ENCODE data around the gene BCL2L13. TPM values are rescaled to one million over a fixed set of nuclear protein-coding genes. Genes with fewer than 3 reads are reported as not detected.
"Not testable (repeated sequence)": the region's sequence is repeated elsewhere in the genome, so short reads cannot be mapped to it uniquely, and the experiment has no call there.

The BCL2L13 gene
- total RNA-seq, 2 donors from 2014 or later = 25.1 to 31.4 TPM

GRCh38 chr22:17739196-17739975 is 100.8 kb downstream of the BCL2L13 start:
- H3K4me1 Mint-ChIP-seq = no peaks in the 10 kb centered on the region
- peaks cover 28% of the 10 kb centered on the region for H3K36me3 Mint-ChIP-seq (ENCODE audit: low read depth)
- H3K27me3 Mint-ChIP-seq = no peaks in the 10 kb centered on the region
- no peak overlapping the region for H3K4me3 Mint-ChIP-seq
- H3K9me3 Mint-ChIP-seq = no peaks in the 10 kb centered on the region
- H3K27ac Mint-ChIP-seq = no peak overlapping the region
- no peak for ATAC-seq (replicated peaks)

- Mint-ChIP-seq H3K27me3 (no peaks in the 10 kb centered on the region), H3K27ac (no peak overlapping the region), H3K4me1 (peaks cover 4% of the 10 kb centered on the region), H3K36me3 (ENCODE audit: low read depth) (peaks cover 12% of the 10 kb centered on the region), H3K9me3 (no peaks in the 10 kb centered on the region), H3K4me3 (no peak overlapping the region)
- ATAC-seq (replicated peaks) = no peak
Observed at GRCh38 chr22:17741866-17742526, 103.4 kb downstream of the BCL2L13 start.

- peaks cover 7% of the 10 kb centered on the region for H3K36me3 Mint-ChIP-seq (ENCODE audit: low read depth)
- peaks cover 4% of the 10 kb centered on the region for H3K4me1 Mint-ChIP-seq
- H3K4me3 Mint-ChIP-seq = no peak overlapping the region
- H3K27ac Mint-ChIP-seq = no peak overlapping the region
- ATAC-seq (replicated peaks) = peak; percentile 72
- no peaks in the 10 kb centered on the region for H3K27me3 Mint-ChIP-seq
- no peaks in the 10 kb centered on the region for H3K9me3 Mint-ChIP-seq
Observed at GRCh38 chr22:17742527-17742902, 104.0 kb downstream of the BCL2L13 start.

- Mint-ChIP-seq H3K9me3 (no peaks in the 10 kb centered on the region), H3K36me3 (ENCODE audit: low read depth) (no peaks in the 10 kb centered on the region), H3K27ac (no peak overlapping the region), H3K4me1 (peaks cover 4% of the 10 kb centered on the region), H3K4me3 (no peak overlapping the region), H3K27me3 (no peaks in the 10 kb centered on the region)
- ATAC-seq (replicated peaks) = no peak
Observed at GRCh38 chr22:17743661-17744411, 105.3 kb downstream of the BCL2L13 start.

GRCh38 chr22:17744430-17744829 is 105.9 kb downstream of the BCL2L13 start:
- Mint-ChIP-seq H3K4me3 (no peak overlapping the region), H3K4me1 (peaks cover 4% of the 10 kb centered on the region), H3K27me3 (no peaks in the 10 kb centered on the region), H3K9me3 (no peaks in the 10 kb centered on the region), H3K36me3 (ENCODE audit: low read depth) (no peaks in the 10 kb centered on the region), H3K27ac (no peak overlapping the region)
- ATAC-seq (replicated peaks) = no peak

- H3K4me1 Mint-ChIP-seq = peaks cover 4% of the 10 kb centered on the region
- H3K4me3 Mint-ChIP-seq = no peak overlapping the region
- H3K27me3 Mint-ChIP-seq = no peaks in the 10 kb centered on the region
- ATAC-seq (replicated peaks) = no peak
- peak overlapping the region; percentile 68 for H3K27ac Mint-ChIP-seq
- no peaks in the 10 kb centered on the region for H3K9me3 Mint-ChIP-seq
- no peaks in the 10 kb centered on the region for H3K36me3 Mint-ChIP-seq (ENCODE audit: low read depth)
Observed at GRCh38 chr22:17746916-17747315, 108.4 kb downstream of the BCL2L13 start.

GRCh38 chr22:17748555-17749353 is 110.2 kb downstream of the BCL2L13 start:
- H3K9me3 Mint-ChIP-seq = no peaks in the 10 kb centered on the region
- H3K27ac Mint-ChIP-seq = no peak overlapping the region
- no peak overlapping the region for H3K4me3 Mint-ChIP-seq
- peaks cover 4% of the 10 kb centered on the region for H3K4me1 Mint-ChIP-seq
- H3K27me3 Mint-ChIP-seq = no peaks in the 10 kb centered on the region
- ATAC-seq (replicated peaks) = no peak
- H3K36me3 Mint-ChIP-seq (ENCODE audit: low read depth) = no peaks in the 10 kb centered on the region

- no peak for ATAC-seq (replicated peaks)
- H3K27ac Mint-ChIP-seq = no peak overlapping the region
- peaks cover 4% of the 10 kb centered on the region for H3K4me1 Mint-ChIP-seq
- H3K4me3 Mint-ChIP-seq = no peak overlapping the region
- no peaks in the 10 kb centered on the region for H3K36me3 Mint-ChIP-seq (ENCODE audit: low read depth)
- no peaks in the 10 kb centered on the region for H3K27me3 Mint-ChIP-seq
- H3K9me3 Mint-ChIP-seq = no peaks in the 10 kb centered on the region
Observed at GRCh38 chr22:17749605-17750395, 111.2 kb downstream of the BCL2L13 start.

- Mint-ChIP-seq H3K4me1 (peaks cover under 1% of the 10 kb centered on the region), H3K36me3 (ENCODE audit: low read depth) (no peaks in the 10 kb centered on the region), H3K27ac (no peak overlapping the region), H3K9me3 (no peaks in the 10 kb centered on the region), H3K4me3 (no peak overlapping the region), H3K27me3 (no peaks in the 10 kb centered on the region)
- ATAC-seq (replicated peaks) = no peak
Observed at GRCh38 chr22:17751596-17751995, 113.0 kb downstream of the BCL2L13 start.

GRCh38 chr22:17753401-17753989 is 114.9 kb downstream of the BCL2L13 start:
- H3K27ac Mint-ChIP-seq = no peak overlapping the region
- no peaks in the 10 kb centered on the region for H3K36me3 Mint-ChIP-seq (ENCODE audit: low read depth)
- H3K9me3 Mint-ChIP-seq = no peaks in the 10 kb centered on the region
- ATAC-seq (replicated peaks) = no peak
- H3K27me3 Mint-ChIP-seq = no peaks in the 10 kb centered on the region
- no peaks in the 10 kb centered on the region for H3K4me1 Mint-ChIP-seq
- H3K4me3 Mint-ChIP-seq = no peak overlapping the region

GRCh38 chr22:17754233-17754925 is 115.8 kb downstream of the BCL2L13 start:
- Mint-ChIP-seq H3K9me3 (no peaks in the 10 kb centered on the region), H3K4me1 (no peaks in the 10 kb centered on the region), H3K27me3 (no peaks in the 10 kb centered on the region), H3K4me3 (no peak overlapping the region), H3K27ac (peak overlapping the region; percentile 38), H3K36me3 (ENCODE audit: low read depth) (no peaks in the 10 kb centered on the region)
- ATAC-seq (replicated peaks) = peak; percentile 66

GRCh38 chr22:17761138-17761488 is 122.6 kb downstream of the BCL2L13 start:
- H3K27me3 Mint-ChIP-seq = no peaks in the 10 kb centered on the region
- peaks cover 5% of the 10 kb centered on the region for H3K4me1 Mint-ChIP-seq
- H3K4me3 Mint-ChIP-seq = no peak overlapping the region
- H3K9me3 Mint-ChIP-seq = no peaks in the 10 kb centered on the region
- ATAC-seq (replicated peaks) = no peak
- no peak overlapping the region for H3K27ac Mint-ChIP-seq
- H3K36me3 Mint-ChIP-seq (ENCODE audit: low read depth) = no peaks in the 10 kb centered on the region

GRCh38 chr22:17763442-17763841 is 124.9 kb downstream of the BCL2L13 start:
- not testable (repeated sequence) for H3K36me3 Mint-ChIP-seq (ENCODE audit: low read depth); H3K27me3 Mint-ChIP-seq; ATAC-seq (replicated peaks); H3K27ac Mint-ChIP-seq; H3K9me3 Mint-ChIP-seq; H3K4me3 Mint-ChIP-seq
- peaks cover 14% of the 10 kb centered on the region for H3K4me1 Mint-ChIP-seq
